HFFc6 (cell line): Measurements from ENCODE around the gene VPS51. TPM values are rescaled to one million over a fixed set of nuclear protein-coding genes. Genes with fewer than 3 reads are reported as not detected.
A peak's percentile ranks its signal among the peaks of the same experiment; 100 is the strongest.

Source experiments
- DNase-seq: peaks from one replicate; pipeline ENCODE4 v3.0.0-alpha.2; 2018
- H3K27ac Mint-ChIP-seq: 2 replicates; pipeline ENCODE4 v1.8.0; 2020; ENCODE audit warnings: mild to moderate bottlenecking, mixed read lengths
- H3K27me3 Mint-ChIP-seq: 2 replicates; pipeline ENCODE4 v1.8.0; 2021; ENCODE audit warnings: mild to moderate bottlenecking, moderate library complexity, mixed read lengths; ENCODE audit not compliant: insufficient read depth
- H3K36me3 Mint-ChIP-seq: 2 replicates; pipeline ENCODE4 v1.8.0; 2021; ENCODE audit warnings: low read depth, mixed read lengths
- H3K4me1 Mint-ChIP-seq: 2 replicates; pipeline ENCODE4 v1.8.0; 2020; ENCODE audit warnings: low read depth, mixed read lengths
- H3K4me3 Mint-ChIP-seq: 2 replicates; pipeline ENCODE4 v1.8.0; 2020; ENCODE audit warnings: mild to moderate bottlenecking, moderate library complexity, mixed read lengths
- H3K9me3 Mint-ChIP-seq: 2 replicates; pipeline ENCODE4 v1.8.0; 2020; ENCODE audit warnings: mild to moderate bottlenecking, mixed read lengths
- total RNA-seq, 6 experiments: library from RNA; stranded (reverse); fragmentation: NEBNext Ultra II Directional; extraction: Animal tissue kit (Norgen Biotek cat#: 25700); gene quantifications; 2 replicates in 1 of 6; 3 replicates in 5 of 6; pipeline ENCODE4 v1.2.3, GENCODE V29; 2021
- TF ChIP-seq, protein P1 (sequence below): fragments of 200-600 bp; sonication (generic); IDR thresholded peaks from 2 replicates; pipeline ENCODE4 v1.5.0; 2021; ENCODE audit warnings: antibody characterized with exemption, mild to moderate bottlenecking

The VPS51 gene
- total RNA-seq, 6 experiments from 2014 or later: 61.2 to 90.1 (median 79.4) TPM

DNA sequence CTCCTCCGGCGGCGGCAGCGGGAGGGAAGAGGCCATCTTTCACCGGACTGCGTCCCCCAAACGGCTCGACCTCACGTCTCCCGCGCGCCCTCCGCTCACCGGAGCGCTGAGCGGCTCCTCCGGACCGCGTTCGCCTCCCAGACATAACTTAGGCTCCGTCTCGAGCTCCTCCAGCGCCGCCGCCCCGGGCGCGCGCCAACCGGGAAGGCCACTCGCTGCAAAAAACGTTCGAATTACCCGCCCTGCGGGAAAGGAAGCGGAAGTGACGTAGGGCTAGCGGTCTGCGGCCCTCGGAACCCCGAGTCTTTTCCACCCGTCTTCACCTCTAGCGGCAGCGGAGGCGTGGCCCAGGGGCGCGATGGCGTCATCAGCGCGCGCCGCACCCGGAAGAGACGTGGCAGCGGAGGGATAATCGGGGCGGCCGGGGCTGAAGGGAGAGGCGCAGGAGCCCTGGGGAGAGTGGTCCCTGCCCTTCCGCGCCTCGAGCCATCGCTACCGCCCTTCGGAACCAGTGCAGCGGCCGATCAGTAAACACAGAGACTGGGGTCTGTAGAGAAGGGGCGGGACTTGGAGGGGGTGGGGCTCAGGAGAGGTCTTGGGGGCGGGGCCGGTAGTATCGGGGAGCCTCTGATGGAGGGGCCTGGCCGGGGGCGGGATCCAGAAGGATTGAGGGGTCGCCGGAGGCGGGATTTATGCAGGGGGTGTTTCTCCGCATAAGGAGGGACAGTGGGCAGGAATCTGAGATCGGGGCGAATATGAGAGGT is 12.0 kb upstream of the VPS51 start, which contains the start of the genes CDCA5 and ZFPL1:
Gene CDCA5, minus strand, starts transcription at position 207 of the 764 bp plus-strand sequence. Its CDS starts 62 bp downstream, at position 145.
Gene ZFPL1, plus strand, starts transcription at position 389 of the 764 bp plus-strand sequence. CDS start 477 bp downstream, outside the sequence.
- H3K27ac Mint-ChIP-seq: peak within 1 kb of the TSS; percentile 97
- DNase-seq: peak; percentile 93
- peaks cover 31% of the 10 kb centered on the region for H3K36me3 Mint-ChIP-seq
- H3K27me3 Mint-ChIP-seq: no peaks in the 10 kb centered on the region; the same call in 1 of the 2 replicates
- TF ChIP-seq, protein P1, sequence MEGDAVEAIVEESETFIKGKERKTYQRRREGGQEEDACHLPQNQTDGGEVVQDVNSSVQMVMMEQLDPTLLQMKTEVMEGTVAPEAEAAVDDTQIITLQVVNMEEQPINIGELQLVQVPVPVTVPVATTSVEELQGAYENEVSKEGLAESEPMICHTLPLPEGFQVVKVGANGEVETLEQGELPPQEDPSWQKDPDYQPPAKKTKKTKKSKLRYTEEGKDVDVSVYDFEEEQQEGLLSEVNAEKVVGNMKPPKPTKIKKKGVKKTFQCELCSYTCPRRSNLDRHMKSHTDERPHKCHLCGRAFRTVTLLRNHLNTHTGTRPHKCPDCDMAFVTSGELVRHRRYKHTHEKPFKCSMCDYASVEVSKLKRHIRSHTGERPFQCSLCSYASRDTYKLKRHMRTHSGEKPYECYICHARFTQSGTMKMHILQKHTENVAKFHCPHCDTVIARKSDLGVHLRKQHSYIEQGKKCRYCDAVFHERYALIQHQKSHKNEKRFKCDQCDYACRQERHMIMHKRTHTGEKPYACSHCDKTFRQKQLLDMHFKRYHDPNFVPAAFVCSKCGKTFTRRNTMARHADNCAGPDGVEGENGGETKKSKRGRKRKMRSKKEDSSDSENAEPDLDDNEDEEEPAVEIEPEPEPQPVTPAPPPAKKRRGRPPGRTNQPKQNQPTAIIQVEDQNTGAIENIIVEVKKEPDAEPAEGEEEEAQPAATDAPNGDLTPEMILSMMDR: no peak
- H3K4me1 Mint-ChIP-seq: peaks cover 41% of the 10 kb centered on the region
- no peaks in the 10 kb centered on the region for H3K9me3 Mint-ChIP-seq
- peak within 1 kb of the TSS; percentile 98 for H3K4me3 Mint-ChIP-seq

DNA sequence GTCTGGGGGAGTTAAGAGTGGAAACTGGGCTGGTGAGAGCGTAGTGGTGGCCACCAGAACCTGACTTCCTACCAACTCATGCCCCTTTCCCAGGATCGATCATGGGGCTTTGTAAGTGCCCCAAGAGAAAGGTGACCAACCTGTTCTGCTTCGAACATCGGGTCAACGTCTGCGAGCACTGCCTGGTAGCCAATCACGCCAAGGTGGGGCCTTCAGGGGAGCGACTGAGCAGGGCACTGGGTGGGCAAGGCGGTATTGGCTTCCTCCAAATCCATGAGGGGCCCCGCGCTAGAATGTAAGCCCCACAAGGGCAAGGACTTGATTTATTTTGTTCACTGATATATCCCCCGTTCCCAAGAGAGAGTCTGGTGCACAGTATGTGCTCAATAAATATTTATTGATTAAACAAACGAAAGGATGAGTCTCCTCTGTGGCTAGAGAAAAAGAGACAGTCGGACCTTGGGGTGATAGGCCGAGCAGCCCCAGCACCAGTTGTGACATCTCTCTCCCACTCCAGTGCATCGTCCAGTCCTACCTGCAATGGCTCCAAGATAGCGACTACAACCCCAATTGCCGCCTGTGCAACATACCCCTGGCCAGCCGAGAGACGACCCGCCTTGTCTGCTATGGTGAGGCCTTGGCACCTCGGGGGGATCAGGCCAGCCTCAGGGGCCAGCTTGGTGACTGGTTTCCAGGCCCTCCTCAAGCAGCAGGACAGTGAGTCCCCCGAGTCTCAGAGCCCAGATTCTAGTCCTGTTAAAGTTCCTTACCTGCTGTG is 11.2 kb upstream of the VPS51 start:
- H3K9me3 Mint-ChIP-seq: no peaks in the 10 kb centered on the region
- peaks cover 41% of the 10 kb centered on the region for H3K4me1 Mint-ChIP-seq
- peak overlapping the region; percentile 98 for H3K4me3 Mint-ChIP-seq
- peaks cover 37% of the 10 kb centered on the region for H3K36me3 Mint-ChIP-seq
- H3K27ac Mint-ChIP-seq: peak overlapping the region; percentile 97
- TF ChIP-seq, protein P1: no peak
- no peak for DNase-seq
- H3K27me3 Mint-ChIP-seq: no peaks in the 10 kb centered on the region; the same call in 1 of the 2 replicates

DNA sequence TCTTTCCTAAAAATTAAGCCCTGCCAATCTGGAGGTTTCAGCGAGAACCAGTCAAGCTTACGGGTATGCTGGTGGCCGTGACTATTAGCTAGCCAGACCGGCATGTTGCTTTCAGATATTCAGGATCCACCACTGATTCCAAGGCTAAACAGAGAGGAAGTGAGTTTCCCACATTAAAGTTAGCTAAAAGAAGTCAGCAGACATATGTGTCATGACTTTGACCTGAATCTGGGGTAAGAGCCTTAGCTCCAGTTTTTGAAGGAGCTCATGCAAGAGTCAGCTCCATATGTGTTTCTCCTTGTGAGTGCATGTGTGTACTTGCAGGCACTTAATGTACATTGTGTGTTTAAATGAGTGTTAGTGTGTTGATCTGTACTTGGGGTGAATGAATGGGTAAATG is 10.6 kb upstream of the VPS51 start:
- Mint-ChIP-seq H3K27me3 (peaks cover 1% of the 10 kb centered on the region; the same call in 1 of the 2 replicates), H3K36me3 (peaks cover 35% of the 10 kb centered on the region), H3K4me3 (peak overlapping the region; percentile 98), H3K4me1 (peaks cover 39% of the 10 kb centered on the region), H3K9me3 (no peaks in the 10 kb centered on the region), H3K27ac (peak overlapping the region; percentile 19)
- TF ChIP-seq, protein P1: no peak
- DNase-seq: no peak

DNA sequence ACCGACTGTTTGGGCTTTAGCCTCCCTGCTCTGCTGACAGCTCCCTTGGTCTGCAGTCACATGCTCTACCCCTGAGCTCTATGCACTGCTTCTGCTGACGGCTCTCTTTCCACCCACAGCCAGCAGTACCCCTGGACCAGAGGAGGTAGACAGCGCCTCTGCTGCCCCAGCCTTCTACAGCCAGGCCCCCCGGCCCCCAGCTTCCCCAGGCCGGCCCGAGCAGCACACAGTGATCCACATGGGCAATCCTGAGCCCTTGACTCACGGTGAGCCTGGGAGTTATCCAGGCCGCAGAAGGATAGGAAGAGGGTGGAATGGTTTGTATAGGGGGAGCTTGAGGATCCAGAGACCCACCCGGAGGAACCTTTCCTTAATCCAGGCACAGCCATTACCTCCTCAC is 9.2 kb upstream of the VPS51 start:
- peaks cover 30% of the 10 kb centered on the region for H3K36me3 Mint-ChIP-seq
- H3K27ac Mint-ChIP-seq: no peak overlapping the region
- TF ChIP-seq, protein P1: no peak
- no peak overlapping the region for H3K4me3 Mint-ChIP-seq
- peaks cover 1% of the 10 kb centered on the region; the same call in 1 of the 2 replicates for H3K27me3 Mint-ChIP-seq
- no peaks in the 10 kb centered on the region for H3K9me3 Mint-ChIP-seq
- DNase-seq: no peak
- peaks cover 32% of the 10 kb centered on the region for H3K4me1 Mint-ChIP-seq

DNA sequence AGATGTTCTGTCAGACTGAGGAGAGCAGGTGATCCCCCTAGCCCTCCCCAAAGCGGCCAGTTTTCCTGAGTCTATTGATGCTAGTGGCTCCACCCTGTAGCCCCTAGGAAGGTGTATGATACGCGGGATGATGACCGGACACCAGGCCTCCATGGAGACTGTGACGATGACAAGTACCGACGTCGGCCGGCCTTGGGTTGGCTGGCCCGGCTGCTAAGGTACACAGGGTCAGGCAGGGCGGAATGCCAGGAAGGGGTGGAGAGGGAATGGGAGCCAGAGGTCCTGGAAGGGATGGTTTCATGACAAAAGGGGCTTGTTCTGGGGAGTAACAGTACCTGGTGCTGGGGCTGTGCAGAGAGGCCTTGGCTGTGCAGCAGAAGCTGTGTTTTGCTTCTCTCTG is 8.8 kb upstream of the VPS51 start:
- H3K27ac Mint-ChIP-seq: no peak overlapping the region
- H3K36me3 Mint-ChIP-seq: peaks cover 30% of the 10 kb centered on the region
- no peak for DNase-seq
- H3K4me3 Mint-ChIP-seq: no peak overlapping the region
- peaks cover 1% of the 10 kb centered on the region; the same call in 1 of the 2 replicates for H3K27me3 Mint-ChIP-seq
- peaks cover 28% of the 10 kb centered on the region for H3K4me1 Mint-ChIP-seq
- TF ChIP-seq, protein P1: no peak
- H3K9me3 Mint-ChIP-seq: no peaks in the 10 kb centered on the region
